NCI-H526 treated with DMSO at 0.1 percent for 48 hours (cell line): ENCODE results near the gene ENOX1.

Source experiments
- DNase-seq: peaks from one replicate; lab custom pipeline; 2025; lab: John Stamatoyannopoulos, UW

ENOX1 gene

GRCh38 chr13:43546251-43546650 lies 240.5 kb downstream of the ENOX1 start:
- no peak for DNase-seq

- DNase-seq: no peak
Observed at GRCh38 chr13:43545317-43545874, 241.4 kb downstream of the ENOX1 start.

GRCh38 chr13:43544631-43545030 lies 242.1 kb downstream of the ENOX1 start:
- DNase-seq: no peak

- DNase-seq: no peak
Observed at GRCh38 chr13:43544011-43544410, 242.8 kb downstream of the ENOX1 start.

- DNase-seq: no peak
Observed at GRCh38 chr13:43543331-43543730, 243.4 kb downstream of the ENOX1 start.

- no peak for DNase-seq
Observed at GRCh38 chr13:43537124-43537523, 249.6 kb downstream of the ENOX1 start.

- DNase-seq: no peak
Observed at GRCh38 chr13:43529796-43530195, 257.0 kb downstream of the ENOX1 start.

- DNase-seq: no peak
Observed at GRCh38 chr13:43528992-43529391, 257.8 kb downstream of the ENOX1 start.

- no peak for DNase-seq
Observed at GRCh38 chr13:43522788-43523187, 264.0 kb downstream of the ENOX1 start.

GRCh38 chr13:43520351-43520750 lies 266.4 kb downstream of the ENOX1 start:
- no peak for DNase-seq

- DNase-seq: no peak
Observed at GRCh38 chr13:43518833-43519232, 267.9 kb downstream of the ENOX1 start.

- DNase-seq: no peak
Observed at GRCh38 chr13:43516401-43516833, 270.4 kb downstream of the ENOX1 start.

- no peak for DNase-seq
Observed at GRCh38 chr13:43515531-43515930, 271.2 kb downstream of the ENOX1 start.

- DNase-seq: no peak
Observed at GRCh38 chr13:43514311-43514710, 272.5 kb downstream of the ENOX1 start.

GRCh38 chr13:43512221-43512620 lies 274.6 kb downstream of the ENOX1 start:
- DNase-seq: no peak

- DNase-seq: no peak
Observed at GRCh38 chr13:43510956-43511901, 275.5 kb downstream of the ENOX1 start.

- no peak for DNase-seq
Observed at GRCh38 chr13:43495732-43496131, 291.0 kb downstream of the ENOX1 start.

GRCh38 chr13:43494206-43494605 lies 292.6 kb downstream of the ENOX1 start:
- no peak for DNase-seq

- DNase-seq: no peak
Observed at GRCh38 chr13:43493496-43494000, 293.2 kb downstream of the ENOX1 start.

GRCh38 chr13:43492745-43493144 lies 294.0 kb downstream of the ENOX1 start:
- DNase-seq: no peak

GRCh38 chr13:43492311-43492710 lies 294.5 kb downstream of the ENOX1 start:
- no peak for DNase-seq

- DNase-seq: no peak
Observed at GRCh38 chr13:43489233-43489632, 297.5 kb downstream of the ENOX1 start.

- DNase-seq: no peak
Observed at GRCh38 chr13:43487885-43488284, 298.9 kb downstream of the ENOX1 start.
